Neural crest cell (in vitro differentiated cells): ENCODE measurements around the gene ZNF319. TPM values are rescaled to one million over a fixed set of nuclear protein-coding genes. Genes with fewer than 3 reads are reported as not detected.

Source experiments
- DNase-seq: peaks from one replicate; pipeline ENCODE4 v3.0.0; 2021; ENCODE audit warnings: low read depth, mixed read lengths, low spot score
- H3K27ac Mint-ChIP-seq: one replicate; pipeline ENCODE4 v1.8.0; 2021; ENCODE audit warnings: mild to moderate bottlenecking, mixed read lengths; ENCODE audit not compliant: unreplicated experiment
- H3K27me3 Mint-ChIP-seq: 2 replicates; pipeline ENCODE4 v1.8.0; 2021; ENCODE audit warnings: low read depth, mild to moderate bottlenecking, mixed read lengths
- H3K36me3 Mint-ChIP-seq: 2 replicates; pipeline ENCODE4 v1.8.0; 2021; ENCODE audit warnings: low read depth, mild to moderate bottlenecking, mixed read lengths
- H3K4me1 Mint-ChIP-seq: 2 replicates; pipeline ENCODE4 v1.8.0; 2021; ENCODE audit warnings: mixed read lengths
- H3K4me3 Mint-ChIP-seq: one replicate; pipeline ENCODE4 v1.8.0; 2021; ENCODE audit warnings: mild to moderate bottlenecking, mixed read lengths
- H3K9me3 Mint-ChIP-seq: 2 replicates; pipeline ENCODE4 v1.8.0; 2021; ENCODE audit warnings: mixed read lengths
- total RNA-seq: library from RNA; stranded (reverse); gene quantifications from 2 replicates; pipeline ENCODE4 v1.2.1, GENCODE V29; 2021
- TF ChIP-seq, protein P1 (sequence below): fragments of 200-600 bp; sonication (generic); conservative IDR thresholded peaks from 2 replicates; pipeline ENCODE4 v1.5.0; 2021; ENCODE audit warnings: antibody characterized with exemption, mild to moderate bottlenecking

The ZNF319 gene
- total RNA-seq, 1 donor from 2014 or later = 15.5 TPM

DNA sequence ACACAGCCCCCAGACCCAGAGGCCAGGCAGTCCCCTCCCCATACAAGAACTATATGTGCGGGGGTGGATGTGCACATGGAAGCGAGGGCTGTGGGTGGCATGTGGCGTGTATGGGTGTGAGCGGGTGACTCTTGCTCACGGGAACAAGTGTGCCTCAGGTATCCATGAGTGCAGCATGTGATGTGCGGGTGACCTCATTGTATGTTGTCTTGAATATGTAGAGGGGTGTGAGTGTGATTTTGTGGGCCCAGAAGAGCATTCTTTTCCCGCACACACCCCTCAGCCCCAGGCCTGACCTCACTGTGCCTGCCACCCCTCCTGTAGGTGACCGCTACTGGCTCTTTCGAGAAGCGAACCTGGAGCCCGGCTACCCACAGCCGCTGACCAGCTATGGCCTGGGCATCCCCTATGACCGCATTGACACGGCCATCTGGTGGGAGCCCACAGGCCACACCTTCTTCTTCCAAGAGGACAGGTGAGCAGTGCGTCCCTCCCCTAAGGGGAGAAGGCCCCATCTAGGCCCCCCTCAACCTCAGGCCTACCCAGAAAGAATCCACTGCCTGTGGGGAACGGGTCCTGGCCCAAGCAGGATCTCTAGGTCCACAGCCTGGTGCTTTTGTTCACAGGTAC lies 42.5 kb upstream of the ZNF319 start:
- Mint-ChIP-seq H3K27ac (no peak overlapping the region), H3K36me3 (peaks cover 5% of the 10 kb centered on the region), H3K27me3 (no peaks in the 10 kb centered on the region), H3K4me1 (peaks cover 6% of the 10 kb centered on the region), H3K9me3 (no peaks in the 10 kb centered on the region), H3K4me3 (no peak overlapping the region)
- TF ChIP-seq, protein P1, sequence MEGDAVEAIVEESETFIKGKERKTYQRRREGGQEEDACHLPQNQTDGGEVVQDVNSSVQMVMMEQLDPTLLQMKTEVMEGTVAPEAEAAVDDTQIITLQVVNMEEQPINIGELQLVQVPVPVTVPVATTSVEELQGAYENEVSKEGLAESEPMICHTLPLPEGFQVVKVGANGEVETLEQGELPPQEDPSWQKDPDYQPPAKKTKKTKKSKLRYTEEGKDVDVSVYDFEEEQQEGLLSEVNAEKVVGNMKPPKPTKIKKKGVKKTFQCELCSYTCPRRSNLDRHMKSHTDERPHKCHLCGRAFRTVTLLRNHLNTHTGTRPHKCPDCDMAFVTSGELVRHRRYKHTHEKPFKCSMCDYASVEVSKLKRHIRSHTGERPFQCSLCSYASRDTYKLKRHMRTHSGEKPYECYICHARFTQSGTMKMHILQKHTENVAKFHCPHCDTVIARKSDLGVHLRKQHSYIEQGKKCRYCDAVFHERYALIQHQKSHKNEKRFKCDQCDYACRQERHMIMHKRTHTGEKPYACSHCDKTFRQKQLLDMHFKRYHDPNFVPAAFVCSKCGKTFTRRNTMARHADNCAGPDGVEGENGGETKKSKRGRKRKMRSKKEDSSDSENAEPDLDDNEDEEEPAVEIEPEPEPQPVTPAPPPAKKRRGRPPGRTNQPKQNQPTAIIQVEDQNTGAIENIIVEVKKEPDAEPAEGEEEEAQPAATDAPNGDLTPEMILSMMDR = no peak
- no peak for DNase-seq

DNA sequence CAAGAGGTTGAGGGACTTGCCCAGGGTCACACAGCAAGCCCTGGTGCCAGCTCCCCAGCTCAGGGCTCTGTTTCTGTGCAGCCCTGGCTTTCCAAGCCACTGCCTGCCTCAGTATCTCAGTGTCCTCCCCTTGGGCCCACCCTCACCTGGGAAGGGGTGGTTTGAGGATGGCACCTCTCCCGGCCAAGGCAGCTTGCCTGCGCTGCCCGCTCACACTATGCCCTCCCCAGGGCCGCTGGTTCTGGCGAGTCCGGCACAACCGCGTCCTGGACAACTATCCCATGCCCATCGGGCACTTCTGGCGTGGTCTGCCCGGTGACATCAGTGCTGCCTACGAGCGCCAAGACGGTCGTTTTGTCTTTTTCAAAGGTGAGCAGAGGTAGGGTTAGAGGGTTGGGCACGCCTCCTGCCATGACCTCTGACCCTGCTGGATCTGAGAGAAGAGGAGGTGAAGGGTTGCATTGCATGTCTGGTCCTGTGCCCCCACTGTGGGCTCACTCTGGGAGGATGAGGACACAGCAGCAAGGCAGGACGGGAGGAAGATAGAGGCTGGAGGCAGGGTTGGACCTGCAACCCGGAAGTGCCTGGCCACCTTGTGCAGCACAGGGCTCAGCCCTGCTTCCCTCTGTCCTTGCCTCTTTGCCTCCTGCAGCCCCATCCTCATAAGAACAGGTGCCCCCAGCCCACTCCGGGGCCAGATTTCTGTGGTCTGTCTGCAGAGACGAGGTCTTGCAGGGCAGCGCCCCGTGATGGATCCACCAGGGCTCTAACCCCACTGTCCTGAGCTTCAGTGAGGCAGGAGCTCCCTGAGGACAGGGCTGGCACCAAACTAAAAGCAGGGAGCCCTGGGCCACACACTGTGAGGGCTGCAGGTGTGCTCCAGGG lies 41.8 kb upstream of the ZNF319 start:
- peaks cover under 1% of the 10 kb centered on the region for H3K4me1 Mint-ChIP-seq
- H3K27ac Mint-ChIP-seq = peak overlapping the region; percentile 71
- no peaks in the 10 kb centered on the region for H3K9me3 Mint-ChIP-seq
- no peak for DNase-seq
- H3K4me3 Mint-ChIP-seq = no peak overlapping the region
- no peaks in the 10 kb centered on the region for H3K27me3 Mint-ChIP-seq
- TF ChIP-seq, protein P1 = no peak
- H3K36me3 Mint-ChIP-seq = peaks cover 5% of the 10 kb centered on the region

DNA sequence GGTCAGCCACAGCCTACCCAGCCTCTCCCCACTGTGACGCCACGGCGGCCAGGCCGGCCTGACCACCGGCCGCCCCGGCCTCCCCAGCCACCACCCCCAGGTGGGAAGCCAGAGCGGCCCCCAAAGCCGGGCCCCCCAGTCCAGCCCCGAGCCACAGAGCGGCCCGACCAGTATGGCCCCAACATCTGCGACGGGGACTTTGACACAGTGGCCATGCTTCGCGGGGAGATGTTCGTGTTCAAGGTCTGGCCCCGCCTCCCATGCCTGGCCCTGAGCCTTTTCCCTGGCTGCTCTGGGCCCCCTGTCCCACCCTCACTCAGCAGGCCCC lies 41.1 kb upstream of the ZNF319 start:
- Mint-ChIP-seq H3K27ac (no peak overlapping the region), H3K4me3 (no peak overlapping the region), H3K27me3 (no peaks in the 10 kb centered on the region), H3K4me1 (no peaks in the 10 kb centered on the region), H3K9me3 (no peaks in the 10 kb centered on the region), H3K36me3 (peaks cover 5% of the 10 kb centered on the region)
- TF ChIP-seq, protein P1 = no peak
- DNase-seq = no peak

DNA sequence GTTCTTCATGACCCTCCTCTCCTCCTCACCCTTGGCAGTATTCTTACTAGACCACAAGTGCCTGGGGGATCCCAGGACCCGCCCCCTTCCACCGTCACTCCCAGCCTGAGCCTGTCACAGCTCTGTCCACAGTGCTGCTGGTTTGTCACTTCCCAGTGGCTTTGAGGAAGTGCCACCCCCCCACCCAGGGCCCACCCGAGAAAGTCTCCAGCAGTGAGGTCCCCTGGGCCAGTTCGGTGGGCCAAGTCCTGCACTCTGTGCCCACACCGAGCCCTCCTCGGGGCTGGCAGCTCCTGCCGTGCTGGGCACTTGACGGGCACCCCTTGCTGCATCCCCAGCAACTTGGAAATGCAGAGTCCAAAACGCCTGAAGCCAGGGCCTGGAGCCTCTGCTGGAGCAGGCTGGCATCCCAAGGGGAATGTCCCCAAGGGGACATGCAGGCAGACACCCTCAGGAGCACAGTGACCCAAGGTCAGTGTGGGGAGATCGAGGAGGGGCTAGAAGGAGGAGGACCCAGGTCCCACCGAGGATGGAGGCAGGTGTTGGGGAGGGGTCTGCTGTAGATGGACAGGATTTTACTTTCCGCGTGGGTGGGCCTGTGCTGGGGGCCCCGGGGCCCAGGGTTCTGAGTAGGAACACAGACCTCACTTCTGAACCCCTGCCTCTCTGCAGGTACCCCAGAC lies 40.6 kb upstream of the ZNF319 start:
- Mint-ChIP-seq H3K9me3 (no peaks in the 10 kb centered on the region), H3K4me1 (no peaks in the 10 kb centered on the region), H3K27ac (no peak overlapping the region), H3K36me3 (peaks cover 5% of the 10 kb centered on the region), H3K4me3 (no peak overlapping the region), H3K27me3 (no peaks in the 10 kb centered on the region)
- TF ChIP-seq, protein P1 = no peak
- DNase-seq = no peak

DNA sequence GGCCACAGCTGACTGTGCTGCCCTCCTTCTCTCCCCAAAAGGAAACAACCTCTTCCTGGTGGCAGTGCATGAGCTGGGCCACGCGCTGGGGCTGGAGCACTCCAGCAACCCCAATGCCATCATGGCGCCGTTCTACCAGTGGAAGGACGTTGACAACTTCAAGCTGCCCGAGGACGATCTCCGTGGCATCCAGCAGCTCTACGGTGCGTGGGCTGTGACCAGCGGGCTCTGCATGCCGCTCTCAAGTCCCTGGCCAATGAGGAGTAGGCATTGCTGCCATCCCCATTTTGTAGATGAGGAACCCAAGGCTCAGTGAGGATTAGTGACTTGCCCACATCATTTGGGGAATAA lies 40.0 kb upstream of the ZNF319 start:
- DNase-seq = no peak
- H3K27me3 Mint-ChIP-seq = no peaks in the 10 kb centered on the region
- TF ChIP-seq, protein P1 = no peak
- H3K27ac Mint-ChIP-seq = peak overlapping the region; percentile 43
- no peaks in the 10 kb centered on the region for H3K9me3 Mint-ChIP-seq
- no peaks in the 10 kb centered on the region for H3K4me1 Mint-ChIP-seq
- H3K36me3 Mint-ChIP-seq = peaks cover 5% of the 10 kb centered on the region
- H3K4me3 Mint-ChIP-seq = no peak overlapping the region
